Activated CD4-positive, alpha-beta T cell treated with anti-CD3 and anti-CD28 coated beads, Interleukin-2, amount 50 U/mL, for 16 hours (primary cell): ENCODE measurements around the gene TOR1B.
A peak's percentile ranks its signal among the peaks of the same experiment; 100 is the strongest.

ENCODE experiments used
- DNase-seq: peaks from one replicate; pipeline ENCODE4 v3.0.0-alpha.2; 2020

TOR1B gene

DNA sequence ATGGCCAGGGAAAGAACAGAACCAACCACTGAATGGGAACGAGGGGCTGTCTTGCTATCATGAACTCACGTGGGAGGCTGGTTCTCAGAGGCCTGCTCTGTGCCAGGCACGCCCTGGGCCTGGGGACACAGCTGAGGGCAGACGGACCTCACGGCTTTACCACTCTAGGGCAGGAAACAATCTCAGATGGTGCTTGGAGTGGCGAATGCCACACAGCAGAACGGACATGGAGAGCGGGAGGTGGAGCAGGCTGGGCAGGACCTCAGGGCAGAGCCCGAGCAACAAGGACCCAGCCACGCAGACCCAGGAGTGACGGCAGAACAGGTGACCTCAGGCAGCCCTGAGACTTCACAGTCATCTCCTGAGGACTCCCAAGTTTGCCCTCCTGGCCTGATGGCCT lies 12.3 kb downstream of the TOR1B start:
- no peak for DNase-seq

DNA sequence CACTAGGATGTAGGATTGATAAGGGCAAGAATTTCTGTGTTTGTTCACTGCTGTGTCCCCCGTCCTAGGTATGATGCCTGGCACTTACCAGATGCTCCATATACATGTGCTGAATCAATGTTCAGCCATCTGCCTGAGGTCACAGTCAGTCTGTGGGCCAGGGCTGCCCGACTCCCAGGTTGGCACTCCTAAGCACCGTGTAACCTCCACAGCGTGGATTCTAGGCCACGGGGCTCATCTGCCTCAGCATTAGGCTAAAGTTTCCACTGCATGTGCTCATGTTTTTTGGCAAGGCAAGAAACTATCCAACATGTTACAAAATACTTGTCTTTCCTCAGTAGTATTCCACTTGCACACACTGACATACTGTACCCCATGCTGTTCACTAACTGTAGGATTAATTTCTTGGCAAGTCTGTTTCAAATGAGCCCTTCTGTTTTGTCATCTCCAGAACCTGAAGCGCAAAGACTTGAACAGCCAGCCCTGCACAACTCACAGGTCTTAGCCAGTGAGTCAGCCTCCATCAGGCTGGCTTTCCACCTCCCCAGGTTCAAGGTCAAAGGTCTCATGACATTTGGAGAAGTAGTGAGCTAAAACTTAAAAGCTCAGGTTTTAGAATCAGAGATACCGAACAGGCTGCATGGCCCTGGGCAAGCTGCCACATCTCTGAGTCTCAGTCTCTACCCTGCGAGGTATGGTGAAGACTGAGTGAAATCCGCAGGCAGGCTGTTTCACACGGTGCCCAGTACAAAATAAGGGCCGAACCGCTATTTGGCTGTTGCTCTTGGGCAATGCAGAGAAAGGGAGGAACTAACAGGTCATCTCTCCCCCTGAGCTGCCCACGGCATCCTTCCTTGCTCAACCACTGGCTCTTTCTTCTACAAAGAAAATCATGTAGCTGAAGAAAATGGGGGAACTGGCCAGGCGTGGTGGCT lies 13.8 kb downstream of the TOR1B start:
- no peak for DNase-seq

DNA sequence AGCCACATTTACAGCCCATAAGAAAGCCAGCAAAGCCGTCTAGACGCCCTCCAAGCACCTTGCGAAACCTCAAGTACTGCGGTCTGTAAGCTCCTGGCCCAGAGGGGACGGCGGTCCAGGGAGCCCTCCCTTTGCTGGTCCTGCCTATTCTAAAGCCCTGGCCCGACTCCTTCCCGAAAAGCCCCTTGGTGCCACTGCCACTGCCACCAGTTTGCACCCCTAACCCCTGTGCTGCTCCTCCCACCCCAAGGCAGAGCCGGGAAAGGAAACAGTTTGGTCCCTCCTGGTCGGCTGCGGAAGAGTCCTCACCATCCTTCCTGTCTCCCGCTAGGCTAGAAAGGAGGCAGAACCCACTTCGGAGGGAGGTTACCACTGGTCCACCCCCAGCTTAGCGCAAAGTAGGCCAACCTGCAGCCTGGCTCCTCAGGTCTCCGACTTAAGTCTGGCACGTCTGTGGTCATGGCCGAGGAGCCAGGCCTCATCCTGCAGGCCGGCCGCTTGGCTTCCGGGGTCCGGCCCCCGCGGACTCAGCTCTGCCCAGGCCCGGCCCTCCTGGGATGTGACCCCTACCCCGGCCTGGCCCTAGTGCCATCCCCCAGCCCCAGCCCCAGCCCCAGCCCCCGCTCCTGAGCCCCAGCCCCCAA lies 20.0 kb downstream of the TOR1B start:
- DNase-seq: peak; percentile 54

- no peak for DNase-seq
Measured at GRCh38 chr9:129823542-129823934, 20.6 kb downstream of the TOR1B start.

DNA sequence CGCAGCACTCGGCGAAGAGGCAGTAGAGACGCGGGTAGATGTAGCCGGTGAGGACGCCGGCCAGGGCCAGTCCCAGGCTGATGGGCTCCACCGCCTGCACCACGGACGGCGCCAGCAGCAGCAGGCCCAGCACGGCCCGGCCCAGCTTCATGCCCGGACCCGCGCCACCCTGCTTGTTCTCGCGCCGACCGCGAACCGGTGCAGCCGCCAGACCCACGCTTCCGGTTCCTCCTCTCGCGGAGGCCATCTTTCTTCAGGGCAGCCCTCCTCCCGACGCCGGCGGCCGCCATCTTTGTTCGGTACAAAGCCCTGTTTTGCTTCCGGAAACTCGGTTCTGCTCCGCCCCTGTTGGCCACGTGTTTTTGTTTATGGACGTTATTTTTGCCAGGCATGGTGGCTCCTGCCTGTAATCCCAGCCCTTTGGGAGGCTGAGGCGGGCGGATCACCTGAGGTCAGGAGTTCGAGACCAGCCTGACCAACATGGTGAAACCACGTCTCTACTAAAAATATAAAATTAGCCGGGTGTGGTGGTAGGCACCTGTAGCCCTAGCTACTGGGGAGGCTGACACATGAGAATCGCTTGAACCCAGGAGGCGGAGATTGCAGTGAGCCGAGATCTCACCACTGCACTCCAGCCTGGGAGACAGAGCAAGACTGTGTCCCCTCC lies 21.1 kb downstream of the TOR1B start, which contains the start of gene TOR1A:
TSS of gene TOR1A (minus strand) at position 202 of the 667 bp plus-strand sequence. CDS start at position 151, 51 bp downstream.
- peak; percentile 96 for DNase-seq

GRCh38 chr9:129826344-129826743 lies 23.4 kb downstream of the TOR1B start:
- DNase-seq: no peak

GRCh38 chr9:129826759-129827158 lies 23.8 kb downstream of the TOR1B start:
- DNase-seq: no peak

DNA sequence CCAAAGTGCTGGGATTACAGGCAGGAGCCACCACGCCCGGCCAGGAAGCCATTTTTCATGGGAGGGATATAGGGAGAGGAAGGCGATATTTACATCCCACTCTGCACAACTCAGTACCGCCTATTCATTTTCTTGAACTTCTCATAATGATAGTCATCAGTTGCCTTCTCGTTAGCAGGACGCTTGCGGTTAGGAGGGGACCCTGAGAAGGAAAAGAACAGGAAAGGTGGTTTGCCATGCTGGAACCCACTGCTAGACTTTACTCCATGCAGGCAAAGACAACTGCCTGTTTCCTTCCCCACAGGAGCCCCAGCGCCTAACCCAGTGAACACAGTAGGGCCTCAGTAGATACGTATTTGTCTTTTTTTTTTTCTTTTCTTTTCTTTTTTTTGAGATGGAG lies 25.1 kb downstream of the TOR1B start:
- no peak for DNase-seq

- no peak for DNase-seq
Measured at GRCh38 chr9:129828969-129829368, 26.0 kb downstream of the TOR1B start.

DNA sequence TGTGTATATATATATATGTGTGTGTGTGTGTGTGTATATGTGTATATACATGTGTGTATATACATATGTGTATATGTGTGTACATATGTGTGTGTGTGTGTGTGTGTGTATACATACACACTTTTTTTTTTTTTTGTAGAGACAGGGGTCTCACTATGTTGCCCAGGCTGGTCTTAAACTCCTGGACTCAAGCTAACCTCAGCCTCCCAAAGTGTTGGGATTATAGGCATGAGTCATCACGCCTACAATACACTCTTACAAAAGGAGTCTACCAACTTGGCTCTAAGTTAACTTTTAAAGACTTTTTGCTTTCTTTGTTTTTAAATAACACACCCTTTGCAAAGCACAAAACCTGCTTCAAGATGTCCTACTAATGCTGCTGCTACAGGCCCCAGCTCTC lies 30.0 kb downstream of the TOR1B start:
- DNase-seq: no peak

GRCh38 chr9:129834489-129835127 lies 31.6 kb downstream of the TOR1B start:
- no peak for DNase-seq

DNA sequence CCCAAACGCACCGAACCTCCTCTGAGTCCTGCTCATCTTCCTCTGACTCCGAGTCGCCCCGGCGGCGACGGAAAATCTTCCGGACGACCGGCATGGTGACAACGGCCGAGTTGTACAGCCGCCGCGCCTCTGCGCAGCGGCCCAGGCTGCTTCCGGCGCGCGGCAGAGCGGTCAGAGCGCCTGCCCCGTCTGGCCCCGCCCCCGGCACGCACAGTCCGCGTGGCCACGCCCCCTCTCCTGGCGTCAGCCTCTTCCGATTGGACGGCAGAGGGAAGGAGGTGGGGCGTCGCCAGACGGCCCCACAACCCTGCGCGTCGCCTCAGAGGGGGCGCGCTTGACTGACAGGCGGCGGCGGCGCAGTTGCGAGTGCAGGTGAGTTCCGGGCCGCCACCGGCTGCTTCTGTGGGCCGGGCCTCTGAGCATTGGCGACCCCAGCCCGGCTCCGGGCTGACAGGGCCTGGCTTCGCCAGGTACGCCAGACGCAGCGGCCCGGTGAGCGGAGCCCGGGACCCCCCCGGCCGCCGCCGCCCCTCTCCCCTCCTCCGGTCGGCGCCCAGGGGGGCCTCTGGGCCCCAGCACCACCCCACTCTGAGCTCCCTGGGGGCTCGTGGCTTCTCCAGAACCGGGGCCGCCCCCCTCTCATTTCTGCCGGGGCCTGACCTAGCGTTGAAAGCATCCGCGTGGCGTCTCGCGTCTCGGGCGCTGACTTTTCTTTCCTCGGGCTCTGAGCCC lies 32.3 kb downstream of the TOR1B start, which contains the start of the genes C9orf78 and USP20:
TSS of gene C9orf78 (minus strand) at position 148 of the 732 bp plus-strand sequence. CDS start at position 94, 54 bp downstream.
TSS of gene USP20 (plus strand) at position 331 of the 732 bp plus-strand sequence. CDS start 17,098 bp downstream, outside the sequence.
- peak; percentile 98 for DNase-seq

GRCh38 chr9:129835860-129836223 lies 32.9 kb downstream of the TOR1B start:
- no peak for DNase-seq

GRCh38 chr9:129836311-129837007 lies 33.5 kb downstream of the TOR1B start:
- peak; percentile 58 for DNase-seq

GRCh38 chr9:129838707-129839259 lies 35.8 kb downstream of the TOR1B start:
- DNase-seq: peak; percentile 52

DNA sequence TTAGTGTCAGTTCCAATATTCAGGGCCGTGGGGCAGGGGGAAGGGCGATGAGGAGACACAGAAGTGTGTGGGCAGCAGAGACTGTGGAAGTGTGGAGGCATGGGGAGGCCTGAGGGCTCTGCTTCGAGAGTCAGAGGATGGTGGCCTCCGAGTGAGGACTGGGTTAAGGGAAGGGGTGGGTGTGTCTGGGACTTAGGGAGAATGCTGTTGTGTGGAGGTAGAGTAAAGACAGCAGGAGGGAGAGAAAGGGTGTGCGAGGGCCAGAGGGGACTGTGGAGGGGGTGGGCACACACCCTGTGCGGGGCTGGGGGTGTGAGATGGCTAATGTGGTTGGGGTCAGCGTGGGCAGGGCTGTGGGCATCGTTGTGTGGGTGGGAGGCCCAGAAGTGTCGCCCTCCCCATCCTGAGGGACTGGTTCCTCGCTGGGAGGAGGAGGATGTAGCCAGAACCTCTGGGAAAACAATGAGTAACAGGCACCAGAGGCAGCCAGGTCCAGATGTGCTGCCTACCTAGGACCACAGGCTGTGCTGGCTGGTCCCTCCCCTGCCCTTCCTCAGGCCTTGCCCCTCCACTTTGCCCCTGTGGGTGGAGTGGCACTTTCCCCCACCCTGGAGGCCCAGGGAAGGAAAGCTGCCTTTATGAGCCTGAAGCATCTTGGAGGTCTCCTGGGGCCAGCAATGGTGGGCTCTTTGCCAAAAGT lies 36.5 kb downstream of the TOR1B start:
- DNase-seq: no peak

DNA sequence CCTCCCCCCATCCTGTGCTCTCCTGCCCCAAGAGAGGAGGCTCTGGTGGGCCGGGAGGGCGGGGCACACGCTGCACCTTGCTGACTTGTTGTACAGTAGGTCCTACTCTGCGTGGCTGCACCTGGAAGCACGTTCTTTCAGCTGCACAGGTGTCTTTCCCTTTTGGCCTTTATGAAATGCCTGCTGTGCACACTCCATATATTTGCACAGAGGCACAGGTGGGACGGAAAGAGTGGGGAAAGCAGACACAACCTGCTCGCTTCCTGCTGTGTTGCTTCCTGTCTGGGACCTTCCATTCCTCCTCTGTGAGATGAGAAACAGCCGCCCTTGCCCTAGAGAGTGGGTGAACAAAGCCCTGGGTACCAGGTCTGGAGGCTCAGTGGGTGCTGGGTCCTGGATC lies 37.0 kb downstream of the TOR1B start:
- DNase-seq: no peak

GRCh38 chr9:129841071-129841470 lies 38.1 kb downstream of the TOR1B start:
- DNase-seq: no peak

DNA sequence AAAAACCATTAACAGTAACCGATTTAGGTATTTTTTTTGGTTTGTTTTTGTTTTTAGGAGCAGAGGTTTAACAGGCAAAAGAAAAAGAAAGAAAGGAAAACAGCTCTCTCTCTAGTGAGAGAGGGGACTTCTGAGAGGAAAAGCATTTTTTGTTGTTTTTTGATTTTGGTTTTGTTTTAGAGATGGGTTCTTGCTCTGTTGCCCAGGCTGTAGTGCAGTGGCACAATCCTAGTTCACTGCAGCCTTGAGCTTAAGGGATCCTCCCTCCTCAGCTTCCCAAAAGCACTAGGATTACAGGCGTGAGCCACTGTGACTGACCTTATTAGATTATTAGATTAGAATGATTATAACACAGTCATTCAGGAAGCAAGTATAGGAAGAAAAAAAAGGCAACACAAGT lies 42.4 kb downstream of the TOR1B start:
- no peak for DNase-seq

- DNase-seq: no peak
Measured at GRCh38 chr9:129848712-129849441, 45.9 kb downstream of the TOR1B start.
